ENCODE data around the gene DGKI.

DNA sequence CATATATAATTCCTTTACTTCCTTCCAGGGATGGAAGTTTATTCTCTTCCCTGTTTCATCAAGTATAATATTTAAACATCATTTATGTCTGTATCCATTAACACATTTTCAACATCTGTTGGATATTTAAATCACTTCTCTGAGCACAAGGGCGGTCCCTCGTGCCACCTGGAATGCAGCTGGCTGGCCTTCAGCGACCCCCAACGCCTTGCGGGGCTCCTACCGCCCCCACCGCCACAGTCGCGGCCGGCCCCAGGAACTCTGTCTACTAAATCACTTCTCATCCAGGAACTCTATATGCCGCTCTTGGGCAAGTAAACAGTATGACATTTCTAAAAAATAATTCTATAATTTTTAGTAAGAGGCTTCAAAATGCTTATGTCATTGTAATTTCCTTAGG is 282.1 kb downstream of the DGKI start:
- no peak for TF ChIP-seq CTCF (IDR thresholded peaks at IDR 0.05)
- no peak for TF ChIP-seq POLR2A (IDR thresholded peaks at IDR 0.05)
